ENCODE data around the gene STX3.
"Not testable (repeated sequence)": the region's sequence is repeated elsewhere in the genome, so short reads cannot be mapped to it uniquely, and the experiment has no call there.

STX3 gene

GRCh38 chr11:59841514-59841913 lies 86.3 kb downstream of the STX3 start:
- no peak overlapping the region for H3K4me3 ChIP-seq (ENCODE audit: low read depth, low read length)
- DNase-seq (ENCODE audit: low read depth), result no peak
- TF ChIP-seq, protein P1, sequence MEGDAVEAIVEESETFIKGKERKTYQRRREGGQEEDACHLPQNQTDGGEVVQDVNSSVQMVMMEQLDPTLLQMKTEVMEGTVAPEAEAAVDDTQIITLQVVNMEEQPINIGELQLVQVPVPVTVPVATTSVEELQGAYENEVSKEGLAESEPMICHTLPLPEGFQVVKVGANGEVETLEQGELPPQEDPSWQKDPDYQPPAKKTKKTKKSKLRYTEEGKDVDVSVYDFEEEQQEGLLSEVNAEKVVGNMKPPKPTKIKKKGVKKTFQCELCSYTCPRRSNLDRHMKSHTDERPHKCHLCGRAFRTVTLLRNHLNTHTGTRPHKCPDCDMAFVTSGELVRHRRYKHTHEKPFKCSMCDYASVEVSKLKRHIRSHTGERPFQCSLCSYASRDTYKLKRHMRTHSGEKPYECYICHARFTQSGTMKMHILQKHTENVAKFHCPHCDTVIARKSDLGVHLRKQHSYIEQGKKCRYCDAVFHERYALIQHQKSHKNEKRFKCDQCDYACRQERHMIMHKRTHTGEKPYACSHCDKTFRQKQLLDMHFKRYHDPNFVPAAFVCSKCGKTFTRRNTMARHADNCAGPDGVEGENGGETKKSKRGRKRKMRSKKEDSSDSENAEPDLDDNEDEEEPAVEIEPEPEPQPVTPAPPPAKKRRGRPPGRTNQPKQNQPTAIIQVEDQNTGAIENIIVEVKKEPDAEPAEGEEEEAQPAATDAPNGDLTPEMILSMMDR (IDR thresholded peaks at IDR 0.05; ENCODE audit: control insufficient read depth, extremely low read depth, insufficient read depth), result no peak

GRCh38 chr11:59842316-59842715 lies 87.1 kb downstream of the STX3 start:
- TF ChIP-seq, protein P1 (IDR thresholded peaks at IDR 0.05; ENCODE audit: control insufficient read depth, extremely low read depth, insufficient read depth), result no peak
- no peak for DNase-seq (ENCODE audit: low read depth)

DNA sequence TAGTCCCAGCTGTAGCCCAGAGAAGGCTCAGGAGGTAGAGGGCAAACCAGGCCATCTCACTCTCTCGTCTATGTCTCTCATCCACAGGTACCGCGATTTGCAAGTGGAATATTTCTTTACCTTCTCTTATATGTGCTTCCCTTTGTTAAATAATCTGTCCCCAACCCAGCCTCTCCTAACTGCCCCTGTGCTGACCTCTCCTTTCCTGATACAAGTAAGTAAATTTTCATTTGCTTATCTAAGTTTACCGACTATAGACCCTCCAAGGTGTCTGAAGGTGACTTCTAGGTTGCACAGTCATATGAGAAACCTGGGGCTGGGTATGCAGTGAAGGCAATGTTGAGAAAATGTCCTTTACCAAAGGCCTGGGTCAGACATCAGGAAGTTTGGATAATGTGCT lies 90.2 kb downstream of the STX3 start, which contains the start of gene CBLIF:
Gene CBLIF (minus strand): TSS at position 101 of the 400 bp plus-strand sequence. CDS start 46 bp downstream, at position 55.
- H3K4me3 ChIP-seq (ENCODE audit: low read depth, low read length), result no peak within 1 kb of the TSS
- DNase-seq (ENCODE audit: low read depth), result no peak
- TF ChIP-seq, protein P1 (IDR thresholded peaks at IDR 0.05; ENCODE audit: control insufficient read depth, extremely low read depth, insufficient read depth), result no peak

More at GRCh38 chr11:59842316-59842715, 87.1 kb downstream of the STX3 start:
- no peak overlapping the region for H3K4me3 ChIP-seq (ENCODE audit: low read depth, low read length)

DNA sequence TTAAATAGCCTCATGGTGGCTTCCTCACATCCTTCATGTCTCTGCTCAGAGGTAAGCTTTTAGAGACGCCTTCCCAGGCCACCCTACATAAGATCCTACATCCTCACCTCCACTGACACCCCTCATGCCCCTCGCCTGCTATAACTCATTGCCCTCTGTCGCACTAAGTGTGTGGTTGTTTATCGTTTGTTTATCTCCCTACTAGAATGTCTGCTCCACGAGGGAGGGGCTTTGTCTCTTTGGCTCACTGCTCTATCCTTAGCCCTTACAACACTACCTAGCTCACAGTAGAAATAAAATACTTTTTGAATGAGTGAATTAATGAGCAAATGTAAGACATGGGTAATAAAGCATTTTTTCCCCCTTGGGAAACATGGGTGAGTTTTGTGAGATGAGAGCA lies 91.4 kb downstream of the STX3 start:
- TF ChIP-seq, protein P1 (IDR thresholded peaks at IDR 0.05; ENCODE audit: control insufficient read depth, extremely low read depth, insufficient read depth), result no peak

GRCh38 chr11:59847626-59848025 lies 92.5 kb downstream of the STX3 start:
- DNase-seq (ENCODE audit: low read depth), result no peak
- H3K4me3 ChIP-seq (ENCODE audit: low read depth, low read length), result no peak overlapping the region
- TF ChIP-seq, protein P1 (IDR thresholded peaks at IDR 0.05; ENCODE audit: control insufficient read depth, extremely low read depth, insufficient read depth), result no peak

More for the DNA sequence above, 91.4 kb downstream of the STX3 start:
- no peak overlapping the region for H3K4me3 ChIP-seq (ENCODE audit: low read depth, low read length)
- no peak for DNase-seq (ENCODE audit: low read depth)

DNA sequence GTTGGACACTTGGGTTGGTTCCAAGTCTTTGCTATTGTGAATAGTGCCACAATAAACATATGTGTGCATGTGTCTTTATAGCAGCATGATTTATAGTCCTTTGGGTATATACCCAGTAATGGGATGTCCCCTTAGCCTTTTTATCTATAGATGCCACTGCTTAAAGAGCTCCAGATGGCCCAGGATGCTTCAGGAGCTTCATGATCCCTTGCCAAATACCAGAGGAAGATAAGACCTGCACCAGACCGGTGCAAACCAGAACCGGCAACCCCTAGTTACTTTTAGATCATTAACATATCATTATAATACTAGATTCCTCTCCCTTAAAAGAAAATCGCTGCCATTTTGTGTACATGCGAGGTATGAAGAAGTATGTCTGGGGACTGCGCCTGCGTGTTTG lies 93.3 kb downstream of the STX3 start:
- H3K4me3 ChIP-seq (ENCODE audit: low read depth, low read length); DNase-seq (ENCODE audit: low read depth): not testable (repeated sequence)

DNA sequence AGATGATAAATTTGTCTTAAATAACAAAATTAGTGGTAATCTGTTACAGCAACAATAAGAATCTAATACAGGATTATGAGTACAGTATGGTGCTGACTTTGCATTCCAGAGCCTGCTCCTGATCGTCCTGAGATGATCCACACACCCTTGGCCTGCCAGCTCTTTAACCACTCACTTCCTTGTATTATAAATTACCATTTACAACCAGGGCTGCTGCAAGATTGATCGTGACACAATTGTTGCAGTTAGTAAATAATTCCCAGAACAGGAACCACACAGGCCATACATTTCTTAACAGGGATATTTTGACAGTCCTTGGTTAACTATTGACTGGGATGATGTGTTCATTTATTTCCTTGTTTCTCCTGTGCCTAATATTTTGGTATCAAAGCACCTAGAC lies 94.0 kb downstream of the STX3 start:
- TF ChIP-seq, protein P1 (IDR thresholded peaks at IDR 0.05; ENCODE audit: control insufficient read depth, extremely low read depth, insufficient read depth), result no peak
- H3K4me3 ChIP-seq (ENCODE audit: low read depth, low read length), result no peak overlapping the region
- DNase-seq (ENCODE audit: low read depth), result no peak

DNA sequence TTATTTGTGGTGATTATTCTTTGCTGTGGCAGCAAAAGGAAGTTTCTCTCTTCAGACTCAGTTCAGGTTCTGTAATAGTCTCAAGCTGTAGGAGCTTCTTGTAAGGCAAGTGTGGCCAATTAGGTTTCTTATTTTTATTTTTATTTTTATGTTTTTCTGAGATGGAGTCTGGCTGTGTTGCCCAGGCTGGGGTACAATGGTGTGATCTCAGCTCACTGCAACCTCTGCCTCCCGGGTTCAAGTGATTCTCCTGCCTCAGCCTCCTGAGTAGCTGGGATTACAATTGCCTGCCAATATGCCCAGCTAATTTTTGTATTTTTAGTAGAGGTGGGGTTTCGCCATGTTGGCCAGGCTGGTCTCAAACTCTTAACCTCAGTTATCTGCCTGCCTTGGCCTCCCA lies 94.4 kb downstream of the STX3 start:
- not testable (repeated sequence) for DNase-seq (ENCODE audit: low read depth); H3K4me3 ChIP-seq (ENCODE audit: low read depth, low read length)

- not testable (repeated sequence) for DNase-seq (ENCODE audit: low read depth)
Observed at GRCh38 chr11:59851416-59851815, 96.2 kb downstream of the STX3 start.

More at GRCh38 chr11:59851416-59851815, 96.2 kb downstream of the STX3 start:
- H3K4me3 ChIP-seq (ENCODE audit: low read depth, low read length), result not testable (repeated sequence)
